DND-41 (cell line): ENCODE measurements around the gene NEDD4.

Experiments used
- EZH2 ChIP-seq: IDR thresholded peaks from 3 replicates; pipeline ENCODE4 v1.6.1; 2012; ENCODE audit warnings: borderline replicate concordance, low read depth, mild to moderate bottlenecking, moderate library complexity, low read length, inconsistent platforms; ENCODE audit not compliant: severe bottlenecking
- TF ChIP-seq, protein P1 (sequence below): IDR thresholded peaks from 2 replicates; pipeline ENCODE4 v1.5.1; 2012; ENCODE audit warnings: borderline replicate concordance, low read length, moderate library complexity, mild to moderate bottlenecking; ENCODE audit not compliant: poor library complexity, severe bottlenecking; ENCODE audit errors: extremely low read depth

DNA sequence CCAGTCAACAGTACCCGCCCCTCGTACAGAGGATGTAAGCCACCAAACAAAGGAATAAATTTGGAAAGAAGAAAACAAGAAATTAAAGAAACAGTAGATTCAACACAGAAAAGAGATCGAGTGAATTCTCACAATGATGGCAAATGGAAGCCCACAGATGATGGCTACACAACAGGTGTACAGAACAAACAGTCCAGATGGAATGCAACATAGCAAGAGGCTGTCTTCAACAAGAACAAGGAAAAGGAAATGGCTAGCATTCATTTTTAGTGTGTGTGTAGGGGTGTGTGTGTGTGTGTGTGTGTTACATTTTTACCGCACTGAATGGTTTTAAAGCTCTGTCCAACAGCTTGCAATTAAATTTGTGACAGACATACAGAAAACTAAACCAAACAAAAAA is 12.9 kb downstream of the NEDD4 start:
- TF ChIP-seq EZH2: no peak
- TF ChIP-seq, protein P1, sequence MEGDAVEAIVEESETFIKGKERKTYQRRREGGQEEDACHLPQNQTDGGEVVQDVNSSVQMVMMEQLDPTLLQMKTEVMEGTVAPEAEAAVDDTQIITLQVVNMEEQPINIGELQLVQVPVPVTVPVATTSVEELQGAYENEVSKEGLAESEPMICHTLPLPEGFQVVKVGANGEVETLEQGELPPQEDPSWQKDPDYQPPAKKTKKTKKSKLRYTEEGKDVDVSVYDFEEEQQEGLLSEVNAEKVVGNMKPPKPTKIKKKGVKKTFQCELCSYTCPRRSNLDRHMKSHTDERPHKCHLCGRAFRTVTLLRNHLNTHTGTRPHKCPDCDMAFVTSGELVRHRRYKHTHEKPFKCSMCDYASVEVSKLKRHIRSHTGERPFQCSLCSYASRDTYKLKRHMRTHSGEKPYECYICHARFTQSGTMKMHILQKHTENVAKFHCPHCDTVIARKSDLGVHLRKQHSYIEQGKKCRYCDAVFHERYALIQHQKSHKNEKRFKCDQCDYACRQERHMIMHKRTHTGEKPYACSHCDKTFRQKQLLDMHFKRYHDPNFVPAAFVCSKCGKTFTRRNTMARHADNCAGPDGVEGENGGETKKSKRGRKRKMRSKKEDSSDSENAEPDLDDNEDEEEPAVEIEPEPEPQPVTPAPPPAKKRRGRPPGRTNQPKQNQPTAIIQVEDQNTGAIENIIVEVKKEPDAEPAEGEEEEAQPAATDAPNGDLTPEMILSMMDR: no peak
